GM12872 (cell line): Measurements from ENCODE around the gene BTBD17.

ENCODE experiments used
- TF ChIP-seq, protein P1 (sequence below): IDR thresholded peaks from 3 replicates; pipeline ENCODE4 v1.5.1; 2011; ENCODE audit warnings: low read depth, mild to moderate bottlenecking, low read length, moderate library complexity; ENCODE audit not compliant: insufficient read depth

Gene BTBD17

DNA sequence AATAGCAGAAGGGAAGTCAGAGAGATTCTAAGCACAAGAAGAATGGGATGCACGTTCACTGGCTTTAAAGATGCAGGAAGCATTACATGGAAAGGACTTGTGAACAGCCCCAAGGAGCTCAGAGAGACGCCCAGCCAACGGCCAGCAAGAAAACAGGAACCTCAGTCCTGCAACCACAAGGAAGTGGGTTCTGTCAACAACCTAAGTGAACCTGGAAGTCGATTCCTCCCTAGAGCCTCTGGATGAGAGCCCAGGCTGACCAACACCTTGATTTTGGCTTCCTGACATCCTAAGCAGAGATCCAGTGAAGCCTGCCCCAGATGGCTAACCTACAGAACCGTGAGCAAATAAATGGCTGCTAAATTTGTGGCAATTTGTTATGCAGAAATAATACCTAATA, 30.1 kb upstream of the BTBD17 start:
- TF ChIP-seq, protein P1, sequence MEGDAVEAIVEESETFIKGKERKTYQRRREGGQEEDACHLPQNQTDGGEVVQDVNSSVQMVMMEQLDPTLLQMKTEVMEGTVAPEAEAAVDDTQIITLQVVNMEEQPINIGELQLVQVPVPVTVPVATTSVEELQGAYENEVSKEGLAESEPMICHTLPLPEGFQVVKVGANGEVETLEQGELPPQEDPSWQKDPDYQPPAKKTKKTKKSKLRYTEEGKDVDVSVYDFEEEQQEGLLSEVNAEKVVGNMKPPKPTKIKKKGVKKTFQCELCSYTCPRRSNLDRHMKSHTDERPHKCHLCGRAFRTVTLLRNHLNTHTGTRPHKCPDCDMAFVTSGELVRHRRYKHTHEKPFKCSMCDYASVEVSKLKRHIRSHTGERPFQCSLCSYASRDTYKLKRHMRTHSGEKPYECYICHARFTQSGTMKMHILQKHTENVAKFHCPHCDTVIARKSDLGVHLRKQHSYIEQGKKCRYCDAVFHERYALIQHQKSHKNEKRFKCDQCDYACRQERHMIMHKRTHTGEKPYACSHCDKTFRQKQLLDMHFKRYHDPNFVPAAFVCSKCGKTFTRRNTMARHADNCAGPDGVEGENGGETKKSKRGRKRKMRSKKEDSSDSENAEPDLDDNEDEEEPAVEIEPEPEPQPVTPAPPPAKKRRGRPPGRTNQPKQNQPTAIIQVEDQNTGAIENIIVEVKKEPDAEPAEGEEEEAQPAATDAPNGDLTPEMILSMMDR, result no peak

DNA sequence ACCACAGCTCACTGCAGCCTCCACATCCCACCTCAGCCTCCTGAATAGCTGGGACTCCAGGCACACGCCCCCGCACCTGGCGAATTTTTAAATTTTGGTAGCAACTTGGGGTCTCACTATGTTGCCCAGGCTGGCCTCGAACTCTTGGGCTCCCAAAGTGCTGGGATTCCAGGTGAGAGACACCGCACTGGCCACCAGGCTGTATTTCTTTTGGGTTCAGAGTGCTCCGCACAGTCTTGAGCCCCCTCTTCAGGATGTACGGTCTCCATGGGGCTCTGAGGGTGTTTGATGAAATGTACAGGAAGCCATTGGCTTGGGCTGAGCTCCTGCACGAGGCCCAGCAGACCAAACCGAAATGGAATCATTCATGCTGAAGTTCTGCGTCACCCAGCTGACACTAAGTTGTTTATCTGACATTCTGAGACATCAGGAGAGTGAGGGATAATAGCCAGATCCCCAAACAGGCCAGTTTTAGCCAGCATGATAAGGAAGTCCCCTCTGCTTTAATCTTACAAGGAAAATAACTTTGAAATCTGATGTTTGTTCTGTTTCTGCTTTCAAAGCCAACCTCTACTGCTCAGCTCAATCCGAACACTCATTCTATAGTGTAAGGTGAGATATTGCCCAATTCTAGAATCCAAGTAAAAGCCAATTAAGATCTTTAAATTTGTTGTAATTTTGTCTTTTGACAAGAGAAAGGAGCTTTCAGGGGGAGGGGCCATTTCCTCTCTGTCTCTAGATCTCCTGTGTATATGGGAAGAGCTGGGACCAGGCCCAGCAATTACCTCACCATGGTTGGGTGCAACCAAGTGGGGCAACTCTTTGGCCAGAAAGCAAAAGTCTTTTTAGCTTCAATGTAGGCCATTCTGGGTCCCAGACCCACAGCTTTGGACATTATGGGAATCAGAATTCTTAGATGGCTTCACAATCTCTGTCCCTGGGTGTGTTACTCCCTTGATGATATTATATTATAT, 29.3 kb upstream of the BTBD17 start:
- TF ChIP-seq, protein P1, result no peak

DNA sequence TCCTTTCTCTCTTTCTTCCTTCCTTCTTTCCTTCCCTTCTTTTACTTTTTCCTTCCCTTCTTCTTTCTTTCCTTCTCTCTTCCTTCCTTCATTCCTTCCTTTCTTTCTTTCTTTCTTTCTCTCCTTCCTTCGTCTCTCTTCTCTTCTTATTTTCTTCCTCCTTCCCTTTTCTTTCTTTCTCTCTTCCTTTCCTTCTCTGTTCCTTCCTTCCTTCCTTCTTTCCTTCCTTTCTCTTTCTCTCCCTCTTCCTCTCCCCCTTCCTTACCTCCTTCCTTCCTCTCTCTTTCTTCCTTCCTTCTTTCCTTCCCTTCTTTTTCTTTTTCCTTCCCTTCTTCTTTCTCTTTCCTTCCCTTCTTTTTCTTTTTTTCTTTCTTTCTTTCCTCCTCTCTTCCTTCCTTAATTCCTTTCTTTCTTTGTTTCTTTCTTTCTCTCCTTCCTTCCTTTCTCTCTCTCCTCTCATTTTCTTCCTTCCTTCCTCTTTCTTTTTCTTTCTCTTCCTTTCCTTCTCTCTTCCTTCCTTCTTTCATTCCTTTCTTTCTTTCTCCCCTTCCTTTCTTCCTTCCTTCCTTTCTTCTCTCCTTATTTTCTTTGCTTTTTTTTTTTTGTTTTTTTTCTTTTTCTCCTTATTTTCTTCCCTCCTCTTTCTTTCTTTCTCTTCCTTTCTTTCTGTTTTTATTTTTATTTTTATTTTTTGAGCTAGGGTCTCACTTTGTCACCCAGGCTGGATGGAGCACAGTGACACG, 28.4 kb upstream of the BTBD17 start:
- TF ChIP-seq, protein P1, result no peak

DNA sequence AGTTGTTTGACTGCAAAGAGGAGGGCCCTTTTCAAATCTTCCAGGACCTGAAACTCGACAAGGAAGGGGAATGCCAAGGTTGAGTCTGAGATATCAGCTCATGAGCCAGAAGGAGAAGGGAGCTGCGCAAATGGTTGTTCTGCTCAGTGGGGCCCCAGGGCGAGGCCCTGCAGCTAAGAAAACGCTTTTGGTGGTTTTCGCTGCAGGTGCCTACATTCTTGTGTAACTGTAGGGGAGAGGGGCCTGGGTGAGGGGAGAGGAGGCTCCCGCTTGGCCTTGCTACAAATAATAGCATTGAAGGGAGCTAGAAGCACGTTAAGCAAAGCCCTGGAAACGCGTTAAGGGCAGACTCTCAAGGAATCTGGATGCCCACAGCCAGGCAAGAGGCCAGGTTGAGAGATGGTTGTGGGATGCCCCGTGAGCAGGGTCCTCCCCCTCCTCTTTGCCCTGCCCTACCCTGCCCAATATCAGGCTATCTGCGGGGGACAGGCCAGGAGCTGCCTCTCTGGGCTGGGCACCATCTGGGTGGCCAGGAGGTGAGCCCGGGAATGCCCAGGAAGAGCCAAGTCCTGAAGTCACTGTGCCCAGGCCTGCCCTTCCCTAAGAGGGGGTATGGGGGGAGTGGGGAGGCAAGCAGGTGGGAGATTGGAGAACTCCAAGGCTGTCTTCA, 27.6 kb upstream of the BTBD17 start:
- TF ChIP-seq, protein P1, result no peak

DNA sequence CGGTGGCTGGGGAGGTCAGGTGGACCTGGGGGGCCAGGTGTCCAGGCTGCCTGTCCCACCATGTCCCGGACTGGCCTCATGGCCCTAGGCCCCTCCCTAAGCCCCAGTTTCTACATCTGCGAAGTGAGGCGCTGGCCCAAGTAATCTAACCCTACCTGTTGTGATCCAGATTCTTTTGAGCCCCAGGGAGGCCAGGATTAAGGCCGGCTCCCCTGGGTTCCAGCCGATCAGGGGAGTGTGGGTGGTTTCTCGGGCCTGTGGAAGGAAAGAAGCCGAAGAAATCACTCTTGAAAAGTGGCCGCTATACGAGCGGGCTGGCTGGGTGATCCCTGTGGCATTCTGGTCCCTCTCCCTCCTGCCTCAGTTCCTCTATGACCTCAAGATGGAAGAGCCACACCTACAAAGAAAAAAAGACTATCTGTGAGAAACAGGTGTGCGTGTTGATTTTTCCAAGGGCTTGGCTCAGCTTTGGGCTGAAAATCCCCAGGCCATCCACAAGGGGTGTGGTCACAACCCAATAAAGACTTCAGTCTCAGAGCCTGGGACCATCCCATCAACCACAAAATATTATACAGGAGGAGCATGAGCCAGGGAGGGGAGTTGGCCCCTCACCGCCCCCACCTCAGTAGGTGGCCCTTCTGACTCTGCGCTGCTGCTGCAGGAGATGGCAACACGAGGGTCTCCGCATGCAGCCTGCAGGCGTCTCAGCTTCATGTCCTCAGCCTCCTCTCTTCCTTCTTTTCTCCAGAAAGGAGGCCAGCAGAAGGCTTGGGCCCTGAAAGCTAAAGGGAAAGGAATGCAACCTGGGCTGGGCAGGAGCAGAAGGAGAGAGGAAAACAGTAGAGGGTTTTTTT, 25.9 kb upstream of the BTBD17 start:
- TF ChIP-seq, protein P1, result no peak

DNA sequence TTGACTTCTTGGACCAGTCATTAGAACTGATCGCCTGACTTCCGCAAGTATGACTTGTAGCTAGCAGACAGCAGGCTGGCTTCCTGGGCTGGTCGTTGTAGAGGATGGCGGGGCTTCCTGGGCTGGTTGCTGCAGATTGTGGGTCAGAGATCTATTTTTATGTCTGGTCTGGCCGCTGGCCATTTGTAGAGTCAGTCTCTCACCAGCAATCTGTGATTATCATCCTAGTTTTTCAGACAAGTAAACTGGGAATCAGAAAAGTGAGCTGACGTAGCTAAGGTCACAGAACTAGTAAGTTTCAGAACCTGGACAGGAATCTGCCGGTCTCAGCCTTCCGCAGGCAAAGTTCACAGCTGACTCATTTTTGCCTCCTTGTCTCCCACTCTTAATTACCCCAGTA, 24.7 kb upstream of the BTBD17 start:
- TF ChIP-seq, protein P1, result no peak
